HepG2 (cell line): ENCODE results near the gene FAM47B. TPM values are rescaled to one million over a fixed set of nuclear protein-coding genes. Genes with fewer than 3 reads are reported as not detected.

Source experiments
- ATAC-seq: fragments of 200-7000 bp; cut with Tn5 transposase; 3 replicates; pipeline ENCODE4 v1.9.1; 2020; ENCODE audit warnings: mild to moderate bottlenecking, moderate library complexity
- Bru-seq: library from RNA; stranded (reverse); fragments of 400-500 nt; gene quantifications from one replicate; lab custom pipeline; 2021; lab: Mats Ljungman, UMichigan
- BruChase-seq, 2 experiments: library from RNA; stranded (reverse); fragments of 400-500 nt; gene quantifications; one replicate each; lab custom pipeline; 2021; lab: Mats Ljungman, UMichigan
- BruUV-seq: library from RNA; stranded (reverse); fragments of 400-500 nt; replicated peaks from 2 replicates; lab custom pipeline; 2021; lab: Mats Ljungman, UMichigan
- CTCF ChIA-PET: fragments of 300-600 bp; formaldehyde crosslinking; extraction: SDS; loops from one replicate; lab custom pipeline; 2021; ENCODE audit warnings: low total read pairs, inconsistent platforms, low intra/inter-chr PET ratio; lab: Yijun Ruan, JAX
- POLR2A ChIA-PET: fragments of 350-600 bp; sonication (Branson Sonifier 250); formaldehyde crosslinking; loops from one replicate; lab custom pipeline; 2020; ENCODE audit warnings: antibody characterized with exemption, inconsistent platforms; lab: Yijun Ruan, JAX
- DNase-seq: peaks from one replicate; pipeline ENCODE4 v3.0.0-alpha.2; 2015; ENCODE audit warnings: low spot score
- FAIRE-seq: peaks from 3 replicates; lab custom pipeline; 2011; peaks lifted over from hg19 to GRCh38; lab: Jason Lieb, UNC
- H2AFZ ChIP-seq: one replicate; pipeline ENCODE4 v1.6.1; 2011; ENCODE audit warnings: low read length, inconsistent platforms
- H3K27ac ChIP-seq: fragments of 300-600 bp; 3 replicates; pipeline ENCODE4 v1.8.0; 2011; ENCODE audit warnings: mixed run types, mild to moderate bottlenecking, mixed read lengths, low read length, inconsistent platforms; ENCODE audit not compliant: insufficient read depth; ENCODE audit errors: extremely low read length
- H3K27me3 ChIP-seq, 2 experiments: fragments of 200-600 bp in 1 of 2; 2 replicates in 1 of 2; 3 replicates in 1 of 2; pipeline versions ENCODE4 v1.6.0 to v1.8.0; 2011; ENCODE audit warnings: low read length in 2 of 2, mild to moderate bottlenecking in 2 of 2, moderate library complexity in 2 of 2, inconsistent platforms in 1 of 2; ENCODE audit not compliant: insufficient read depth in 2 of 2, control insufficient read depth in 1 of 2
- H3K36me3 ChIP-seq, 2 experiments: fragments of 200-600 bp in 1 of 2; replicated peaks in 1 of 2; 2 replicates in 1 of 2; 3 replicates in 1 of 2; pipeline versions ENCODE4 v1.5.1 to v1.8.0; 2011; ENCODE audit warnings: low read length in 2 of 2, inconsistent platforms in 1 of 2; ENCODE audit not compliant: insufficient read depth in 2 of 2, control insufficient read depth in 1 of 2
- H3K4me1 ChIP-seq: 2 replicates; pipeline ENCODE4 v1.5.1; 2012; ENCODE audit warnings: low read length, inconsistent platforms; ENCODE audit not compliant: insufficient read depth
- H3K4me2 ChIP-seq: 2 replicates; pipeline ENCODE4 v1.6.0; 2011; ENCODE audit warnings: low read depth, low read length, inconsistent platforms
- H3K4me3 ChIP-seq, 3 experiments: fragments of 200-600 bp in 1 of 3; sonication (generic), shearing (Covaris generic) in 1 of 3; replicated peaks in 1 of 3; 2 replicates each; pipeline ENCODE4 v1.5.1; 2011 to 2016; ENCODE audit warnings: low read length in 3 of 3, inconsistent platforms in 2 of 3, low read depth in 2 of 3, mild to moderate bottlenecking in 2 of 3, control low read depth in 1 of 3, mixed read lengths in 1 of 3; ENCODE audit not compliant: insufficient read depth in 1 of 3
- H3K79me2 ChIP-seq: one replicate; pipeline ENCODE4 v1.6.1; 2011; ENCODE audit warnings: low read length, inconsistent platforms; ENCODE audit not compliant: insufficient read depth
- H3K9ac ChIP-seq: 2 replicates; pipeline ENCODE4 v1.6.0; 2011; ENCODE audit warnings: mild to moderate bottlenecking, low read depth, low read length, inconsistent platforms; ENCODE audit not compliant: insufficient read depth
- H3K9me3 ChIP-seq: 2 replicates; pipeline ENCODE4 v1.5.1; 2012; ENCODE audit warnings: mild to moderate bottlenecking, low read length
- H4K20me1 ChIP-seq: 2 replicates; pipeline ENCODE4 v1.6.0; 2011; ENCODE audit warnings: inconsistent platforms, mild to moderate bottlenecking, low read length, moderate library complexity; ENCODE audit not compliant: insufficient read depth
- HNRNPUL1 ChIP-seq: fragments of 200-400 bp; formaldehyde crosslinking; IDR thresholded peaks from 2 replicates; pipeline ENCODE4 v1.6.1; 2017; ENCODE audit warnings: low read depth, mild to moderate bottlenecking, low read length, moderate library complexity
- KDM3A ChIP-seq: IDR thresholded peaks from 2 replicates; pipeline ENCODE4 v1.6.1; 2018; ENCODE audit warnings: low read depth, missing compliant biosample characterization
- KLF16 ChIP-seq, 2 experiments: sonication (generic) in 1 of 2; formaldehyde crosslinking in 1 of 2; IDR thresholded peaks; 2 replicates each; pipeline versions ENCODE4 v1.6.1 to v1.8.0; 2016 to 2023; ENCODE audit warnings: missing genetic modification reagents in 2 of 2, missing compliant biosample characterization in 1 of 2
- WGBS: methylation state at CpG from one replicate; pipeline ENCODE4 v1.1.6; 2017; ENCODE audit warnings: low lambda C conversion rate; 5-methylcytosine and 5-hydroxymethylcytosine counted together
- in situ Hi-C: cut with HindIII; loops from 2 replicates; pipeline ENCODE4 v1.10.0; 2017; ENCODE audit warnings: low pct_unique_long_range_greater_than_20kb; ENCODE audit not compliant: extremely low pct_ligation_motif_present
- intact Hi-C: fragments of 100-400 bp; cut with micrococcal nuclease; formaldehyde crosslinking; loops from one replicate; pipeline ENCODE4 v1.10.0; 2022; ENCODE audit not compliant: unreplicated experiment
- long read RNA-seq, 2 experiments: library from RNA in 1 of 2; library from polyadenylated mRNA in 1 of 2; stranded (forward) in 1 of 2; unstranded in 1 of 2; transcript quantifications; one replicate each; pipeline ENCODE4 v2.0.0, GENCODE V29; 2019 to 2022
- polyA minus RNA-seq, 3 experiments: library from RNA; depleted of rRNA, polyadenylated mRNA; stranded (reverse); fragments of >200 nt; gene quantifications; 2 replicates each; pipeline ENCODE4 v1.2.3, GENCODE V29; 2011; ENCODE audit warnings: low replicate concordance in 1 of 3
- polyA plus RNA-seq, 8 experiments: library from polyadenylated mRNA; depleted of rRNA in 3 of 8; stranded (reverse) in 7 of 8; unstranded in 1 of 8; fragments of >200 nt; fragmentation: Illumina TruSeq in 4 of 8; extraction: Trizol in 4 of 8; gene quantifications; 2 replicates each; pipeline versions ENCODE4 v1.2.1 to v1.2.3, GENCODE V29; 2011 to 2016; ENCODE audit warnings: low read depth in 4 of 8, missing spikeins in 1 of 8, mixed read lengths in 1 of 8; ENCODE audit not compliant: insufficient read depth in 1 of 8
- total RNA-seq, 5 experiments: library from RNA; depleted of rRNA; stranded (reverse); fragments of >200 nt; fragmentation: Illumina TruSeq; extraction: Trizol; gene quantifications; 2 replicates each; pipeline ENCODE4 v1.2.3, GENCODE V29; 2016; ENCODE audit warnings: low read depth in 1 of 5
- TF ChIP-seq, protein P1 (sequence below): sonication (generic); formaldehyde crosslinking; IDR thresholded peaks from 2 replicates; pipeline ENCODE4 v1.5.0; 2020; ENCODE audit warnings: missing genetic modification reagents, mild to moderate bottlenecking, borderline replicate concordance
- TF ChIP-seq, protein P2 (sequence below): sonication (generic); formaldehyde crosslinking; IDR thresholded peaks from 2 replicates; pipeline ENCODE4 v1.4.0; 2020; ENCODE audit warnings: mild to moderate bottlenecking, low read depth, missing genetic modification reagents

FAM47B gene
- total RNA-seq (2016; rRNA removed; fragmentation: Illumina TruSeq; extraction: Trizol): not detected in 2 replicates
- not detected in 2 replicates for total RNA-seq (2016; cell fraction: cytosol; rRNA removed; fragmentation: Illumina TruSeq; extraction: Trizol; ENCODE audit: low read depth)
- not detected in 2 replicates for total RNA-seq (2016; cell fraction: insoluble cytoplasmic fraction; rRNA removed; fragmentation: Illumina TruSeq; extraction: Trizol)
- total RNA-seq (2016; cell fraction: membrane; rRNA removed; fragmentation: Illumina TruSeq; extraction: Trizol): not detected in 2 replicates
- total RNA-seq (2016; cell fraction: nucleus; rRNA removed; fragmentation: Illumina TruSeq; extraction: Trizol): not detected in 2 replicates
- not detected in 2 replicates for polyA plus RNA-seq (2011; rRNA removed)
- polyA plus RNA-seq (2011; cell fraction: cytosol; rRNA removed): not detected in 2 replicates
- polyA plus RNA-seq (2011; cell fraction: nucleus; rRNA removed): not detected in 2 replicates
- polyA plus RNA-seq (2012): not detected in 2 replicates
- polyA plus RNA-seq (2016; cell fraction: cytosol; fragmentation: Illumina TruSeq; extraction: Trizol; ENCODE audit: low read depth): not detected in 2 replicates
- polyA plus RNA-seq (2016; cell fraction: insoluble cytoplasmic fraction; fragmentation: Illumina TruSeq; extraction: Trizol; ENCODE audit: low read depth): not detected in 2 replicates
- not detected in 2 replicates for polyA plus RNA-seq (2016; cell fraction: membrane; fragmentation: Illumina TruSeq; extraction: Trizol; ENCODE audit: low read depth)
- not detected in 2 replicates for polyA plus RNA-seq (2016; cell fraction: nucleus; fragmentation: Illumina TruSeq; extraction: Trizol; ENCODE audit: insufficient read depth, low read depth)
- not detected in 2 replicates for polyA minus RNA-seq (2011; rRNA and poly(A)+ RNA removed; ENCODE audit: low replicate concordance)
- not detected in 2 replicates for polyA minus RNA-seq (2011; cell fraction: cytosol; rRNA and poly(A)+ RNA removed)
- polyA minus RNA-seq (2011; cell fraction: nucleus; rRNA and poly(A)+ RNA removed): not detected in 2 replicates
- Bru-seq, nascent RNA: not detected
- not detected for BruChase-seq, experiment 1, labeled RNA remaining after a 6-hour chase
- BruChase-seq, experiment 2, labeled RNA remaining after a 2-hour chase: not detected
- long read RNA-seq, experiment 1: 0 reads
- long read RNA-seq, experiment 2: 0 reads

DNA sequence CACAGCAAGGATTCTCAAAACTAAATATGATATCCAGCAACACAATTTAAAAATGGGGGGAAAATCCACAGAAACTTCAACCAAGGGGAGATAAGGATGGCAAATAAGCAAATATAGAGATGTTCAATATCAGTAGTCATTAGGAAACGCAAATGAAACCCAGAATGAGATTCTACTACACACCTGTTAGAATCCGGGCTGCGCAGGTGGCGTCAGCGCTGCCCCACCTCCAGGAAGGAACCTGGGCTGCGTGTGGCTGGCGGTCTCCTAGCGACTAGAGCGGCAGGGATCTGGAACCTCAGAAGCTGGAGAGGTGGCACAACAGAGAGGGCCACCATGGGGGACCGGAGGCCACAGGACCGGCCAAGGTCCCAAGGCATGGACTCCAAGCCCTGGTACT is at the start of gene FAM47B:
Gene FAM47B (plus strand): TSS at position 301 of the 400 bp plus-strand sequence. CDS start 36 bp downstream, at position 337.
- in situ Hi-C loops: no loop called here
- BruUV-seq: no TSS peak
- Histone ChIP-seq H3K36me3 (no peaks in the 10 kb centered on the region), H3K9me3 (no peaks in the 10 kb centered on the region), H2AFZ (no peak within 1 kb of the TSS), H3K27ac (no peak within 1 kb of the TSS), H3K79me2 (no peaks in the 10 kb centered on the region), H3K9ac (no peak within 1 kb of the TSS), H3K4me1 (no peaks in the 10 kb centered on the region), H3K4me2 (no peak within 1 kb of the TSS), H3K4me3 (no peak within 1 kb of the TSS), H3K27me3 (no peaks in the 10 kb centered on the region), H4K20me1 (no peaks in the 10 kb centered on the region)
- DNase-seq: no peak
- ChIA-PET POLR2A (no interaction called here), CTCF (no interaction called here)
- WGBS: 69% methylated on average over 5 of the region's 11 CpGs
- FAIRE-seq: no peak
- no peak for ATAC-seq
- intact Hi-C loops: no loop called here
- no peak for TF ChIP-seq HNRNPUL1

DNA sequence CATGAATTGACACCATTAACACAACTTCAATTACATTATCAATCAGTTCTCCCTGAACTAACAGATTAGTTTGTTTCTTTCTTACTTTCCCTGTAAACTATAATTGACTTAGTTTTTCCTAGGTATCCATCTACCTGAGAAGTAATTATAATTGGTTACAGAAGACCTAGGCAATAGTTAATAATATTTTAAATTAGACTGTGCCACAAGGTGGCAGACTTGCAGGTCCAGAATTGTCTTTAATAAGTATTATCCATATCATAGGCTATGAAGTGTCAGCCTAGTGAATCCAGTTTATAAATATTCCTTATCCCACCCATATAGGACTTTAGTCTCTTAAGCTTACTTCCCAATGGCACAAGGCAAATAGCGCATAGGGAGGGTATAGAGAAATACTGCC is 48.9 kb upstream of the FAM47B start:
- no peaks in the 10 kb centered on the region for H3K79me2 ChIP-seq
- FAIRE-seq (no peak), ATAC-seq (no peak), DNase-seq (no peak)
- no peaks in the 10 kb centered on the region for H3K27me3 ChIP-seq
- H3K4me1 ChIP-seq: no peaks in the 10 kb centered on the region
- POLR2A ChIA-PET: no interaction called here
- WGBS: 0% methylated on average over 1 of the region's 1 CpG
- H3K36me3 ChIP-seq: no peaks in the 10 kb centered on the region
- H3K4me3 ChIP-seq: no peak overlapping the region
- BruUV-seq: no TSS peak
- no peak overlapping the region for H3K27ac ChIP-seq
- in situ Hi-C loops (no loop called here), intact Hi-C loops (no loop called here)
- CTCF ChIA-PET: no interaction called here
- no peak overlapping the region for H2AFZ ChIP-seq
- H3K9ac ChIP-seq: no peak overlapping the region
- H3K4me2 ChIP-seq: no peak overlapping the region
- TF ChIP-seq KLF16 (CRISPR knock-in tag; IDR thresholded peaks at IDR 0.05): no peak
- TF ChIP-seq, protein P1, sequence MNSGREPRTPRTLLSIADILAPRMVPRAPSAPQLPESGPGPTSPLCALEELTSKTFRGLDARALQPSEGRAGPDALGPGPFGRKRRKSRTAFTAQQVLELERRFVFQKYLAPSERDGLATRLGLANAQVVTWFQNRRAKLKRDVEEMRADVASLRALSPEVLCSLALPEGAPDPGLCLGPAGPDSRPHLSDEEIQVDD (CRISPR knock-in tag): no peak
- TF ChIP-seq KDM3A (CRISPR knock-in tag): no peak
- TF ChIP-seq, protein P2, sequence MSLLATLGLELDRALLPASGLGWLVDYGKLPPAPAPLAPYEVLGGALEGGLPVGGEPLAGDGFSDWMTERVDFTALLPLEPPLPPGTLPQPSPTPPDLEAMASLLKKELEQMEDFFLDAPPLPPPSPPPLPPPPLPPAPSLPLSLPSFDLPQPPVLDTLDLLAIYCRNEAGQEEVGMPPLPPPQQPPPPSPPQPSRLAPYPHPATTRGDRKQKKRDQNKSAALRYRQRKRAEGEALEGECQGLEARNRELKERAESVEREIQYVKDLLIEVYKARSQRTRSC (CRISPR knock-in tag): no peak
- H4K20me1 ChIP-seq: no peaks in the 10 kb centered on the region
- no peaks in the 10 kb centered on the region for H3K9me3 ChIP-seq
